Stimulated activated CD4-positive, alpha-beta T cell treated with anti-CD3 and anti-CD28 coated beads, TNF-alpha, amount 100 ng/mL, for 1 hour (primary cell): Measurements from ENCODE around the gene ICA1L.

ENCODE experiments used
- DNase-seq, 3 donors: peaks; one replicate each; pipeline ENCODE4 v3.0.0-alpha.2; 2020; ENCODE audit warnings: low read depth in 3 of 3, low spot score in 1 of 3

The ICA1L gene

DNA sequence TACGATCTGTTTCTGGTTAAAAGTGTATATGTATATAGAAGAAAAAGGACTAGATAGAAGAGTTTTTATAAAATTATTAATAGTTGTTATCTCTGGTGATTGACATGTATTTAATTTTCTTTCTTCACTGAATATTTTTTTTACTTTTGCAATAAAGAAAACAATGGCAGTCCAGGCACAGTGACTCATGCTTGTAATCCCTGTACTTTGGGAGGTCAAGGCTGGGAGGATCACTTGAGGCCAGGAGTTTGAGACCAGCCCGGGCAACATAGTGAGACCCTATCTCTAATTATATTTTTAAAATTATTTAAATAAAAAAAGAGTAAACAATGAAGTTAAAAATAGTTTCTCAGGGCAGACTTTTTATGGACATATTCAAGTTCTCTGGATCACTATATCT lies 122.1 kb downstream of the ICA1L start:
- DNase-seq = no peak

DNA sequence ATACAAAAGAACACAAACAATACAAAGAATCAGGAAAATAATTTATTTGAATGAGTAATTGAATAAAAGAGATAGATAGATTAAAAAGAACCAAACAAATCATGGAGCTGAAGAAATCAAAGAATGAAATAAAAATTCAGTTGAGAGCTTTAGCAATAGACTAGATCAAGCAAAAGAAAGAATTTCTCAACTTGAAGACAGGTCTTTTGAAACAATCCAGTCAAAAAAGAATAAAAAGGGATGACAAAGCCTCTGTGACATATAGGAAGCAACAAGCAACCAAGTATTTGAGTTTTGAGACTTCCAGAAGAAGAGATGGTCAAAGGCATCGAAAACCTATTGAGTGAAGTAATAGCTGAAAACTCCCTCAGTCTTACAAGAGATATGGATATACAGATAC lies 128.0 kb downstream of the ICA1L start:
- DNase-seq = no peak

GRCh38 chr2:202736826-202737225 lies 134.7 kb downstream of the ICA1L start:
- DNase-seq = no peak

DNA sequence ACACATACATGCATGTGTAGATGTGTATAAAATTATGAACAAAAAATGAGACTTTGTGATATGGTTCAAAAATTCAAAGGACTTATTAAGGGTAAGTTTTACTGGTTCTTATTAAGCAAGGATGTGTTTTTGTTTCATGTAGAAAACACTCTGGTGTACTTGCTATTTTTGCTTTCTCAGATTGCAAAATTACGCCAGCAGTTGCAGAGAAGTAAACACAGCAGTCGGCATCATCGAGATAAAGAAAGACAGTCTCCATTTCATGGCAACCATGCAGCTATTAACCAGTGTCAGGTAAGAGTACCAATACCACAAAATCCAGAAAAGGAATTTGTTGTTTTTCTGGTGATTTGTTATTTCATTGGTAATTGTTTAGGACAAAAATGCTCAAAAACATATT lies 145.5 kb downstream of the ICA1L start:
- no peak for DNase-seq

- no peak for DNase-seq
Observed at GRCh38 chr2:202723746-202724145, 147.8 kb downstream of the ICA1L start.
